LNCaP clone FGC (cell line): ENCODE results near the gene EMILIN3.

Experiments
- DNase-seq: peaks from one replicate; pipeline ENCODE4 v3.0.0-alpha.2; 2011; ENCODE audit warnings: low read depth
- H3K4me3 ChIP-seq: 2 replicates; pipeline ENCODE4 v1.5.1; 2011; ENCODE audit warnings: mild to moderate bottlenecking, low read depth, low read length, control low read depth
- TF ChIP-seq, protein P1 (sequence below): IDR thresholded peaks from 2 replicates; pipeline ENCODE4 v1.5.1; 2012; ENCODE audit warnings: mild to moderate bottlenecking; ENCODE audit not compliant: control insufficient read depth, insufficient read depth; ENCODE audit errors: extremely low read depth

The EMILIN3 gene

DNA sequence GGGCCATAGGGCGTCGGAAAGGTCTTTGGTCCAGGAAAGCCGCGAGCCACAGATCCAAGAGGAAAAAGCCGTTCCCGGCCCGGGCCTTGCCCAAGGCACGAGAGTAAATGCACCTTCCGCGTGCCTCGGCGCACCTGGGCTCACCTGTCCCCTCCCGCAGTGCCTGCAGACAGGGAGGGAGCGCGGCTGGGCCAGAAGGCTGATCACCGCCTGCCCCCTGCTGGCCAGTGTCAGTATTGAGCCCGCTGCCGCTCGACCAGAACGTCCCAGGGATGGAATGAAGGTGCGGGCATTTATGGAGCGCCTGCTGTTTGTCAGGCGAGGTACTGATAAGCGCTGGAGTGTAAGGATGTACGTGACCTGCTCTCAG lies 26.7 kb downstream of the EMILIN3 start:
- DNase-seq, result peak; percentile 73
- TF ChIP-seq, protein P1, sequence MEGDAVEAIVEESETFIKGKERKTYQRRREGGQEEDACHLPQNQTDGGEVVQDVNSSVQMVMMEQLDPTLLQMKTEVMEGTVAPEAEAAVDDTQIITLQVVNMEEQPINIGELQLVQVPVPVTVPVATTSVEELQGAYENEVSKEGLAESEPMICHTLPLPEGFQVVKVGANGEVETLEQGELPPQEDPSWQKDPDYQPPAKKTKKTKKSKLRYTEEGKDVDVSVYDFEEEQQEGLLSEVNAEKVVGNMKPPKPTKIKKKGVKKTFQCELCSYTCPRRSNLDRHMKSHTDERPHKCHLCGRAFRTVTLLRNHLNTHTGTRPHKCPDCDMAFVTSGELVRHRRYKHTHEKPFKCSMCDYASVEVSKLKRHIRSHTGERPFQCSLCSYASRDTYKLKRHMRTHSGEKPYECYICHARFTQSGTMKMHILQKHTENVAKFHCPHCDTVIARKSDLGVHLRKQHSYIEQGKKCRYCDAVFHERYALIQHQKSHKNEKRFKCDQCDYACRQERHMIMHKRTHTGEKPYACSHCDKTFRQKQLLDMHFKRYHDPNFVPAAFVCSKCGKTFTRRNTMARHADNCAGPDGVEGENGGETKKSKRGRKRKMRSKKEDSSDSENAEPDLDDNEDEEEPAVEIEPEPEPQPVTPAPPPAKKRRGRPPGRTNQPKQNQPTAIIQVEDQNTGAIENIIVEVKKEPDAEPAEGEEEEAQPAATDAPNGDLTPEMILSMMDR, result peak; percentile 96
- H3K4me3 ChIP-seq, result peak overlapping the region; percentile 67

DNA sequence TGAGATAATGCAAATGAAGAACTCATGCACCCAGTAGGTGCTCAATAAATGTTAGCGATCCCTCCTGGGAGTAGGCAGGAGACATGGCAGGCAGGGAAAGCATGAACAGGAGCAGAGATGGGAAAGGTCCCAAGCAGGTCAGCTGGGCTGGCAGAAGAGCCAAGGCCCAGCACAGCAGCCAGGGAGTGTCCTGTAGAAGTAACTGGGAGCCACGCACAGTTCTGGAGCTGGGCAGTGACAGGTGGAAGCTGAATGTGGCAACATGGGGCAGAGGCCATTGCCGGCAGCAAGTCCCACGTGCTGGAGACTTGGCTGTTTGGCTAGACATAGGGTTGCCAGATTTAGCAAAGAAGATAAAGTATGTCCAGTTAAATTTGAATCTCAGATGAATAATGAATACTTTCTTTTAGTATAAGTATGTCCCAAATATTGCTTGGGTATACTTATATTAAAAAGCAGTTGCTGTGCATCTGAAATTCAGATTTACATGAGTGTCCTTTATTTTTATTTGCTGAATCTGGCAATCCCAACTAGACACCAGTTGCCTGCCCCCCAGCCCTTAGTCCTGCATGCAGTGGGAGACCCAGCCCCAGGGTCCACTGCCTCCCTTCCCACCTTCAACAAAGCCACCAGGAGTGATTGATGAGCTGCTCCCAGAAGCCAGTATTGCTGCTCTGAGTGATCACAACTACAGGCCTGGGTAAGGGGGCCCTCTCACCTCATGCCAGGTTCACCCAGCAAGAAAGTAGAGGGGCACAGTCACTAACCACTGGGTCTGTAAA lies 29.7 kb downstream of the EMILIN3 start:
- H3K4me3 ChIP-seq, result no peak overlapping the region
- DNase-seq, result no peak
- TF ChIP-seq, protein P1, result no peak

DNA sequence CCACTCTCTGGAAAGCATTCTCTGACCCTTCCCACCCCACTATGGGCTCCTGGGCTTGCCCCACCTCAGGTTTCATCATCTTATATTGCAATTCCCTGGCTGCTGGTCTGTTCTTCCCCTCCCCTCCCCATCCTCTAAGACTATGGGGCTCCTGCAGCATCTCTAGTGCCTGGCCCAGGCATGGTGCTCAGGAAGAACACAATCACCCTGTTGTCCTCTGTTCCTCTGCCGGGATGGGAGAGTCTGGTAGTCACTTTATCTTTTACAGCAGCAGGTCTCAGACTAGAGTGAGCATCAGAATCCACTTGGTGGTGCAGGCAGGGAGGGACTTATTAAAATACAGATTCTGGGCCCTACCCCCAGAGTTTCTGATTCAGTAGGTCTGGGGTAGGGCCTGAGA lies 31.0 kb downstream of the EMILIN3 start:
- TF ChIP-seq, protein P1, result no peak
- DNase-seq, result no peak
- H3K4me3 ChIP-seq, result no peak overlapping the region

DNA sequence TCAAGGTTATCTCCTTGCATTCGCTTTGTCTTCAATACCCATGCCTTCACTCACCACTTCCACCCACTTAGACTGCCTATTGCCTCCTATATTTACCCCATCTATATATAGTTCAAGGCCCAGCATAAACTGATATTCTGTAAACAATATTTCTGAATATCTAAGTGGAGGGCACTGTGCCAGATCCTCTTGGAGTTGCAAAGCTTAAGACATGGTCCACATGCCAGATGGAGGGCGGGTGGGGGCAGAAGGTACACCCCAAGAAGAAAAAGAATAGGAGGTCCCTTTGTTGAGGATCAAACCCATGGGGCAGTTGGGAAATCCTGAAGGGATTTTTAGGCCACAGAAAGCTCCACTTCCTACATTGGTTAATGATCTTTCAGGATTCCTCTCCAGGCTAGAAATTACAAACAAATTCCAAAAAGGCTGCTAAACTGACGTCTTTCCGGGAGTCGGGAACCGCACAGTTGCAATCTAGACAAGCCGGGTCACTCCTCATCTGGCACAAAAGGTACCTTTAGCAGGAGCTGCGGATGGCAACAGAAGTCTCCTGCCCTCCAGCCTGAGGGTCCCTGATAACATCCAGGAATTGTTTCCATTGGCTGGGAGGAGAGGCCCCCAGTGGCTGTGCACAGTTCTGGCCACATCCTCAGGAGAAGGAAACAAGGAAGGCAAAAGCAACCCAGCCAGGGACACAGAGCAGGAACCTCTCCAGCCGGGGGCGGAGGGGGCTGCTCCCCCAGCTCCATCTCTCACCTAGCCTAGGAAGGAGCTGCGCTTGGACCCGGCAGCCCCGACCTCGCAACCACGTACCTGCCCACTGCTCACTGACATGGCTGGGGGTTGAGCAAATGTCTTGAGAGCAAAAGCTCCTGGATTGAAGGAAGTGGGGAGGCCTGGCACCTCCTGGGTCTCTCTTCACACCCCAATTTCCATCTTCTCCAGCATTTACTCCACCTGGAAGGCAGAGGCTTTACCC lies 31.9 kb downstream of the EMILIN3 start:
- no peak for DNase-seq
- TF ChIP-seq, protein P1, result no peak

DNA sequence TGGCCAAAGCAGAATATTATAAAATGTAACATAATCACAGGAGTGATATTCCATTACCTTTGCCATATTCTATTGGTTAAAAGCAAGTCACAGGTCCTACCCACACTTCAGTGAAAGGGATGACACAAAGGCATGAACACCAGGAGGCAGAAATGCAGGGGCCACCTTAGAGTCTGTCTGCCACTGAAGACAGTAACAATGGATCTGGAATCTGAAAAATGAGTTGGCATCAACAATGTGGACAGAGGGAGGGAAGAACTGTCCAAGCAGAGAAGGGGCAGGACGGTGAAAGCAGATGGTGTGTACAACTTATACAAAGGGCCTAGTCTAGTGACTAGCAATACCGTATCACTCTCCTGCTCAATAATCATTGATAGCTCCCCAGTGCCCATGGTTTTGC lies 32.6 kb downstream of the EMILIN3 start:
- no peak overlapping the region for H3K4me3 ChIP-seq
- TF ChIP-seq, protein P1, result no peak
- no peak for DNase-seq

More for the DNA sequence above, 31.9 kb downstream of the EMILIN3 start:
- H3K4me3 ChIP-seq, result no peak overlapping the region

DNA sequence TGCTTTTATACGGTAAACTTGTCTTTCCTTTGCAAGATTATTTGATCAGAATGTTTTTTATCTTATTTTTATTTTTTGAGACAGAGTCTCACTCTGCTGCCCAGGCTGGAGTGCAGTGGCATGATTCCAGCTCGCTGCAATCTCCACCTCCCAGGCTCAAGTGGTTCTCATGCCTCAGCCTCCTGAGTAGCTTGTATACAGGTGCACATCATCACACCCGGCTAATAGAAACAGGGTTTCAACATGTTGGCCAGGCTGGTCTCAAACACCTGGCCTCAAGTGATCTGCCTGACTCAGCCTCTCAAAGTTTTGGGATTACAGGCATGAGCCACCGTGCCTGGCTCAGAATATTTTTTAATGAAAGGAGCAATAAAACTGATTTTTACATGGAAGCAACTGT lies 34.9 kb downstream of the EMILIN3 start:
- TF ChIP-seq, protein P1, result no peak
- no peak overlapping the region for H3K4me3 ChIP-seq
- no peak for DNase-seq
